Neural progenitor cell (in vitro differentiated cells): ENCODE results near the gene ECT2. TPM values are rescaled to one million over a fixed set of nuclear protein-coding genes. Genes with fewer than 3 reads are reported as not detected.
A peak's percentile ranks its signal among the peaks of the same experiment; 100 is the strongest.
"Not testable (repeated sequence)": the region's sequence is repeated elsewhere in the genome, so short reads cannot be mapped to it uniquely, and the experiment has no call there.

ENCODE experiments used
- DNase-seq: peaks from one replicate; pipeline ENCODE4 v3.0.0-alpha.2; 2016; ENCODE audit warnings: low spot score
- H2AFZ ChIP-seq: fragments of 200-600 bp; sonication (generic); replicated peaks from 2 replicates; pipeline ENCODE4 v1.6.1; 2016; ENCODE audit warnings: antibody characterized with exemption
- H3F3A ChIP-seq: fragments of 200-600 bp; sonication (generic); 2 replicates; pipeline ENCODE4 v1.6.1; 2016; ENCODE audit warnings: antibody characterized with exemption, low read depth
- H3K27ac ChIP-seq: fragments of 200-600 bp; sonication (generic); 2 replicates; pipeline ENCODE4 v1.5.1; 2016; ENCODE audit warnings: mild to moderate bottlenecking
- H3K27me3 ChIP-seq: fragments of 200-600 bp; sonication (generic); 2 replicates; pipeline ENCODE4 v1.6.1; 2016; ENCODE audit warnings: mild to moderate bottlenecking, moderate library complexity
- H3K36me3 ChIP-seq: fragments of 200-600 bp; sonication (generic); 2 replicates; pipeline ENCODE4 v1.5.1; 2016
- H3K4me1 ChIP-seq: fragments of 200-600 bp; sonication (generic); 2 replicates; pipeline ENCODE4 v1.6.1; 2016; ENCODE audit warnings: mixed run types
- H3K4me2 ChIP-seq: fragments of 200-600 bp; sonication (generic); 2 replicates; pipeline ENCODE4 v1.6.1; 2016
- H3K4me3 ChIP-seq: fragments of 200-600 bp; sonication (generic); 2 replicates; pipeline ENCODE4 v1.5.1; 2016
- H3K79me2 ChIP-seq: fragments of 200-600 bp; sonication (generic); 2 replicates; pipeline ENCODE4 v1.6.1; 2016; ENCODE audit warnings: low read depth
- H3K9ac ChIP-seq: fragments of 200-600 bp; sonication (generic); 2 replicates; pipeline ENCODE4 v1.6.1; 2016
- H3K9me3 ChIP-seq: fragments of 200-600 bp; sonication (generic); 2 replicates; pipeline ENCODE4 v1.5.1; 2016; ENCODE audit warnings: low read depth
- H4K20me1 ChIP-seq: fragments of 200-600 bp; sonication (generic); 2 replicates; pipeline ENCODE4 v1.6.1; 2016; ENCODE audit warnings: low read depth
- H3K27ac Mint-ChIP-seq: 3 replicates; pipeline ENCODE4 v1.8.0; 2021; ENCODE audit warnings: mixed read lengths
- H3K27me3 Mint-ChIP-seq: 2 replicates; pipeline ENCODE4 v1.8.0; 2022; ENCODE audit warnings: low read depth, mild to moderate bottlenecking, inconsistent platforms, moderate library complexity, mixed read lengths; ENCODE audit not compliant: insufficient read depth
- H3K36me3 Mint-ChIP-seq: 3 replicates; pipeline ENCODE4 v1.8.0; 2021; ENCODE audit warnings: mixed read lengths
- H3K4me1 Mint-ChIP-seq: 3 replicates; pipeline ENCODE4 v1.8.0; 2021; ENCODE audit warnings: mixed read lengths
- H3K4me3 Mint-ChIP-seq: 3 replicates; pipeline ENCODE4 v1.8.0; 2021; ENCODE audit warnings: mild to moderate bottlenecking, moderate library complexity, mixed read lengths
- H3K9me3 Mint-ChIP-seq: 3 replicates; pipeline ENCODE4 v1.8.0; 2020; ENCODE audit warnings: mixed read lengths
- EZH2 ChIP-seq: fragments of 200-600 bp; sonication (generic); IDR thresholded peaks from 2 replicates; pipeline ENCODE4 v1.6.1; 2017; ENCODE audit warnings: antibody characterized with exemption, mild to moderate bottlenecking, moderate library complexity
- EZH2phosphoT487 ChIP-seq: fragments of 200-600 bp; sonication (generic); IDR thresholded peaks from 2 replicates; pipeline ENCODE4 v1.6.1; 2017; ENCODE audit warnings: antibody characterized with exemption
- total RNA-seq: library from RNA; depleted of rRNA; stranded (reverse); fragments of >200 nt; gene quantifications from 2 replicates; pipeline ENCODE4 v1.2.3, GENCODE V29; 2015; ENCODE audit warnings: low replicate concordance
- TF ChIP-seq, protein P1 (sequence below): fragments of 200-600 bp; sonication (generic); IDR thresholded peaks from 2 replicates; pipeline ENCODE4 v1.5.1; 2017; ENCODE audit warnings: antibody characterized with exemption, mild to moderate bottlenecking

The ECT2 gene
- total RNA-seq, 1 donor from 2014 or later = 267 TPM

DNA sequence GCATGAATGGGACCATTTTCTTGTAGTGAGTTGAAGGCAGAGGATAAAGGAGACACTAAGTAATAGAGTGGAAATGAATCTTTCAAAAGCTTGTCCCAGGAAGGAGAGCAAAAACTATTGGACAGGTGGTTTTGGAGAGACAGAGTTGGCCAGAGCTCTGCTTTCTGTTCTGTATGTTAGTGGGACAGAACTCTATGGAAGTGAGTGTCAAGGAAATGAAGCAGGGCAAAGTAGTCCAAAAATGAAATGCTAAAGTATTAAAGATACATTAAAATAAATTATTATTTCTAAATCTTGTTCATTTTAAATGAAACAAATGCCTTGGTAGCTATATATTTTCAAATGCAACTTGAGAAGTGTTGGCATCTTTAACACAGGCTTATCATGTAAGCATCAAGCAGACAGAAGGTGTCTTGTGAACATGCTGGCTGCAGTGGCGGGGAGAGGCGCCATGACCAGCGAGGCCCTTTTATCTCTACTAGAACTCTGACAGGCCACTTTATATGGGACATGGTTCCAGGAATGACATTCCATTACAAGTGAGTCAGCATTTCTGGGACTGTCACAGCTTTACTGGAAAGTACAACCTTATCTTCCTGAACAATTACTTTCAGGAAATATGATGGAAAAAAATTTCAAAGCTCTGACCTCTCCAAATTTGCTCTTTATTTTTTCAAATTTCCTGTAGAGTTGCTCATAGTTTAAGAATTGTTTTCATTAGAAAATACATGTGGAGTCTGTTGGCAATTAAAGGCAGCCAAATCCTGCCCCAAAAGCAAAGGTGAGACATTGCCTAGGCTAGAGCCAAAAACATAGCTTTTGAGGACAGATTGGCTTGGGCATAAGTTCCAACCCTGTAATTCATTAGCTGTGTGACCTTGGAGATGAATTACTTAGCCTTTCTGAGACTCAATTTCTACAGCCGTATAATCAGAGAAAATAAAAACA lies 106.5 kb downstream of the ECT2 start:
- H3K4me1 Mint-ChIP-seq = peaks cover 31% of the 10 kb centered on the region
- H3F3A ChIP-seq = peaks cover 32% of the 10 kb centered on the region
- DNase-seq = no peak
- peaks cover 52% of the 10 kb centered on the region for H3K4me1 ChIP-seq
- H3K79me2 ChIP-seq = no peaks in the 10 kb centered on the region
- H3K9me3 ChIP-seq = no peaks in the 10 kb centered on the region
- peaks cover 1% of the 10 kb centered on the region for H3K36me3 Mint-ChIP-seq
- TF ChIP-seq, protein P1, sequence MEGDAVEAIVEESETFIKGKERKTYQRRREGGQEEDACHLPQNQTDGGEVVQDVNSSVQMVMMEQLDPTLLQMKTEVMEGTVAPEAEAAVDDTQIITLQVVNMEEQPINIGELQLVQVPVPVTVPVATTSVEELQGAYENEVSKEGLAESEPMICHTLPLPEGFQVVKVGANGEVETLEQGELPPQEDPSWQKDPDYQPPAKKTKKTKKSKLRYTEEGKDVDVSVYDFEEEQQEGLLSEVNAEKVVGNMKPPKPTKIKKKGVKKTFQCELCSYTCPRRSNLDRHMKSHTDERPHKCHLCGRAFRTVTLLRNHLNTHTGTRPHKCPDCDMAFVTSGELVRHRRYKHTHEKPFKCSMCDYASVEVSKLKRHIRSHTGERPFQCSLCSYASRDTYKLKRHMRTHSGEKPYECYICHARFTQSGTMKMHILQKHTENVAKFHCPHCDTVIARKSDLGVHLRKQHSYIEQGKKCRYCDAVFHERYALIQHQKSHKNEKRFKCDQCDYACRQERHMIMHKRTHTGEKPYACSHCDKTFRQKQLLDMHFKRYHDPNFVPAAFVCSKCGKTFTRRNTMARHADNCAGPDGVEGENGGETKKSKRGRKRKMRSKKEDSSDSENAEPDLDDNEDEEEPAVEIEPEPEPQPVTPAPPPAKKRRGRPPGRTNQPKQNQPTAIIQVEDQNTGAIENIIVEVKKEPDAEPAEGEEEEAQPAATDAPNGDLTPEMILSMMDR = no peak
- TF ChIP-seq EZH2 (no peak), EZH2phosphoT487 (no peak)
- peaks cover 5% of the 10 kb centered on the region for H3K27me3 Mint-ChIP-seq
- no peak overlapping the region for H3K27ac ChIP-seq
- no peak overlapping the region for H3K27ac Mint-ChIP-seq
- no peak overlapping the region for H3K4me2 ChIP-seq
- H3K4me3 Mint-ChIP-seq = no peak overlapping the region
- no peak overlapping the region for H3K9ac ChIP-seq
- no peaks in the 10 kb centered on the region for H3K27me3 ChIP-seq
- H3K4me3 ChIP-seq = no peak overlapping the region
- no peak overlapping the region for H2AFZ ChIP-seq
- H4K20me1 ChIP-seq = no peaks in the 10 kb centered on the region
- peaks cover 7% of the 10 kb centered on the region for H3K9me3 Mint-ChIP-seq
- no peaks in the 10 kb centered on the region for H3K36me3 ChIP-seq

DNA sequence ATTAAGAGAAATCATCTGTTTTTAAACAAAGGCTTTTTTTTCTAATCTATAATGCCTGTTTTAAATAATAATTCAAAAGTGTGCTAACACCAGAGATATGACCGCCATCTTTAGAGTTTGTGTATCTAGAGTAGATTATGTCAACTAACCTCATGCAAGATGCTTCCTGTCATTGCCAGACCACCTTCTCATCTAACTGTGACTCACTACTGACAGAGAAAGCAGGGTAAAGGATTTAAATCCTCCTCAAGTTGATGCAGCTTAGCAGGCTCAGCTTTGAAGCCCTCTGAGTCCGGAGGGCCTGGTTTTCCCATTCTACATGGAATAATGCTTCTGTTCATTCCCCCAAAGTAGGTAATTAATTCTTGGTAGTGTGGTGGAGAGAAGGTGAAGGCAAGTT lies 108.5 kb downstream of the ECT2 start:
- H3K9me3 ChIP-seq = no peaks in the 10 kb centered on the region
- H3K27ac Mint-ChIP-seq = peak overlapping the region; percentile 67
- no peaks in the 10 kb centered on the region for H3K79me2 ChIP-seq
- peak; percentile 38 for DNase-seq
- H3K4me3 ChIP-seq = no peak overlapping the region
- peaks cover 4% of the 10 kb centered on the region for H3K36me3 Mint-ChIP-seq
- peak overlapping the region; percentile 39 for H3K4me2 ChIP-seq
- H3K4me1 Mint-ChIP-seq = peaks cover 31% of the 10 kb centered on the region
- H3K36me3 ChIP-seq = no peaks in the 10 kb centered on the region
- H3K27me3 Mint-ChIP-seq = peaks cover 9% of the 10 kb centered on the region
- no peaks in the 10 kb centered on the region for H4K20me1 ChIP-seq
- no peak overlapping the region for H3K9ac ChIP-seq
- peak overlapping the region; percentile 38 for H3K27ac ChIP-seq
- peaks cover 37% of the 10 kb centered on the region for H3K4me1 ChIP-seq
- H3K4me3 Mint-ChIP-seq = no peak overlapping the region
- H3K27me3 ChIP-seq = no peaks in the 10 kb centered on the region
- H2AFZ ChIP-seq = no peak overlapping the region
- H3K9me3 Mint-ChIP-seq = peaks cover 16% of the 10 kb centered on the region
- H3F3A ChIP-seq = peaks cover 23% of the 10 kb centered on the region
- TF ChIP-seq EZH2 (no peak), EZH2phosphoT487 (no peak)
- TF ChIP-seq, protein P1 = no peak

DNA sequence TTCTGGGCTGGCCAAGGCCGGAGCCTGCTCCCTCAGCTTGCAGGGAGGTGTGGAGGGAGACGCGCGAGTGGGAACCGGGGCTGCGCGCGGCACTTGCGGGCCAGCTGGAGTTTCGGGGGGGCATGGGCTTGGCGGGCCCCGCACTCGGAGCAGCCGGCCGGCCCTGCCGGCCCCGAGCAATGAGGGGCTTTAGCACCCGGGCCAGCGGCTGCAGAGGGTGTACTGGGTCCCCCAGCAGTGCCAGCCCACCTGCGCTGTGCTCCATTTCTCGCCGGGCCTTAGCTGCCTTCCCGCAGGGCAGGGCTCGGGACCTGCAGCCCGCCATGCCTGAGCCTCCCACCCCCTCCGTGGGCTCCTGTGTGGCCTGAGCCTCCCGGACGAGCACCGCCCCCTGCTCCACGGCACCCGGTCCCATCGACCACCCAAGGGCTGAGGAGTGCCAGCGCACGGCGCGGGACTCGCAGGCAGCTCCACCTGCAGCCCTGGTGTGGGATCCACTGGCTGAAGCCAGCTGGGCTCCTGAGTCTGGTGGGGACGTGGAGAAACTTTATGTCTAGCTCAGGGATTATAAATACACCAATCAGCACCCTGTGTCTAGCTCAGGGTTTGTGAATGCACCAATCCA lies 116.3 kb downstream of the ECT2 start:
- H3K4me3 ChIP-seq, H3K4me2 ChIP-seq, H4K20me1 ChIP-seq, H3K36me3 Mint-ChIP-seq, H3K9me3 ChIP-seq, H3K79me2 ChIP-seq, H2AFZ ChIP-seq, H3K36me3 ChIP-seq, H3K27me3 Mint-ChIP-seq, H3K27ac Mint-ChIP-seq, H3F3A ChIP-seq, H3K4me3 Mint-ChIP-seq, H3K27ac ChIP-seq, H3K9ac ChIP-seq, H3K4me1 ChIP-seq, DNase-seq, H3K27me3 ChIP-seq: not testable (repeated sequence)
- Mint-ChIP-seq H3K4me1 (peaks cover 16% of the 10 kb centered on the region), H3K9me3 (peaks cover 31% of the 10 kb centered on the region)
